Measurements from ENCODE around the gene LMX1B.

- TF ChIP-seq, protein P1, sequence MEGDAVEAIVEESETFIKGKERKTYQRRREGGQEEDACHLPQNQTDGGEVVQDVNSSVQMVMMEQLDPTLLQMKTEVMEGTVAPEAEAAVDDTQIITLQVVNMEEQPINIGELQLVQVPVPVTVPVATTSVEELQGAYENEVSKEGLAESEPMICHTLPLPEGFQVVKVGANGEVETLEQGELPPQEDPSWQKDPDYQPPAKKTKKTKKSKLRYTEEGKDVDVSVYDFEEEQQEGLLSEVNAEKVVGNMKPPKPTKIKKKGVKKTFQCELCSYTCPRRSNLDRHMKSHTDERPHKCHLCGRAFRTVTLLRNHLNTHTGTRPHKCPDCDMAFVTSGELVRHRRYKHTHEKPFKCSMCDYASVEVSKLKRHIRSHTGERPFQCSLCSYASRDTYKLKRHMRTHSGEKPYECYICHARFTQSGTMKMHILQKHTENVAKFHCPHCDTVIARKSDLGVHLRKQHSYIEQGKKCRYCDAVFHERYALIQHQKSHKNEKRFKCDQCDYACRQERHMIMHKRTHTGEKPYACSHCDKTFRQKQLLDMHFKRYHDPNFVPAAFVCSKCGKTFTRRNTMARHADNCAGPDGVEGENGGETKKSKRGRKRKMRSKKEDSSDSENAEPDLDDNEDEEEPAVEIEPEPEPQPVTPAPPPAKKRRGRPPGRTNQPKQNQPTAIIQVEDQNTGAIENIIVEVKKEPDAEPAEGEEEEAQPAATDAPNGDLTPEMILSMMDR (IDR thresholded peaks at IDR 0.05 in 8 of 11, conservative IDR thresholded peaks at IDR 0.05 in 3 of 11) = no peak
- TF ChIP-seq POLR2A (IDR thresholded peaks at IDR 0.05) = no peak
Observed at GRCh38 chr9:126734877-126735276, 121.1 kb downstream of the LMX1B start.

All from spleen (tissue), 7 donors.